Measurements from ENCODE around the gene HNRNPLL.

DNA sequence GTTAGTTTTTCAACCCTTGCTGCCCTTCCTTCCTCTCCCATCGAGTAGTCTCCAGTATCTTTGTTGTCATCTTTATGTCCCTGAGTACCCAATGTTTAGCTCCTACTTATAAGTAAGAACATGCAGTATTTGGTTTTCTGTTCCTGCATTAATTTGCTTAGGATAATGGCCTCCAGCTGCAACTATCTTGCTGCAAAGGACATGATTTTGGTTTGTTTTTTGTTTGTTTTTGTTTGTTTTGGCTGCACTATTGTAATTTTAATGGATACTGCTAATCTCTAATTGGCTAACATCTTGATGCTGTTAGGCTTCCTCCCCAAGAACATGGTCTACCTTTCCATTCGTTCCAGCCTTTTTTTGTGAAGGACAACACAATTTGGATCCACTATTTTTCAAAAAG, 31.2 kb upstream of the HNRNPLL start:
- TF ChIP-seq CTCF (IDR thresholded peaks at IDR 0.05) (no peak), POLR2A (IDR thresholded peaks at IDR 0.05) (no peak), EP300 (IDR thresholded peaks at IDR 0.05) (no peak), POLR2AphosphoS5 (IDR thresholded peaks at IDR 0.05) (no peak)

Measured in gastroesophageal sphincter (tissue), 3 donors.